Femur (tissue), 1 donor: ENCODE data around the gene REXO5.

Experiments
- DNase-seq: peaks from one replicate; pipeline ENCODE4 v3.0.0-alpha.2; 2017

Gene REXO5

GRCh38 chr16:20878682-20879147, 72.4 kb downstream of the REXO5 start:
- no peak for DNase-seq

- no peak for DNase-seq
Measured at GRCh38 chr16:20879175-20880040, 73.1 kb downstream of the REXO5 start.

GRCh38 chr16:20880867-20881502, 74.7 kb downstream of the REXO5 start:
- no peak for DNase-seq

- DNase-seq: no peak
Measured at GRCh38 chr16:20881503-20881878, 75.2 kb downstream of the REXO5 start.

- DNase-seq: no peak
Measured at GRCh38 chr16:20883554-20884239, 77.4 kb downstream of the REXO5 start.

GRCh38 chr16:20884240-20884556, 77.9 kb downstream of the REXO5 start:
- DNase-seq: no peak

GRCh38 chr16:20886320-20886719, 80.0 kb downstream of the REXO5 start:
- DNase-seq: no peak

- no peak for DNase-seq
Measured at GRCh38 chr16:20887207-20887606, 80.9 kb downstream of the REXO5 start.

- DNase-seq: no peak
Measured at GRCh38 chr16:20889625-20890275, 83.4 kb downstream of the REXO5 start.

- DNase-seq: no peak
Measured at GRCh38 chr16:20894388-20894787, 88.1 kb downstream of the REXO5 start.

- DNase-seq: no peak
Measured at GRCh38 chr16:20897253-20897897, 91.0 kb downstream of the REXO5 start.

- DNase-seq: no peak
Measured at GRCh38 chr16:20897922-20898321, 91.6 kb downstream of the REXO5 start.

GRCh38 chr16:20899071-20899470, 92.7 kb downstream of the REXO5 start:
- no peak for DNase-seq
